ENCODE results near the gene SLC5A5. TPM values are rescaled to one million over a fixed set of nuclear protein-coding genes. Genes with fewer than 3 reads are reported as not detected.

SLC5A5 gene
- total and polyA plus RNA-seq, 10 of the 15 experiments (the other 5 are each of a cell fraction or from before 2014, with no cell fraction given), result 0.02 to 0.08 (median 0.05) TPM; not detected in 3

GRCh38 chr19:17933414-17934129 lies 61.8 kb downstream of the SLC5A5 start:
- DNase-seq (ENCODE audit: low read depth, low spot score) (no peak), ATAC-seq (no peak), FAIRE-seq (no peak)
- H3K4me3 ChIP-seq, result peak overlapping the region; percentile 90
- no peaks in the 10 kb centered on the region for H3K27me3 ChIP-seq (replicated peaks in 1 of 2; ENCODE audit: control insufficient read depth in 2 of 2, insufficient read depth in 2 of 2, low read length in 1 of 2)
- peak overlapping the region; percentile 96 for H2AFZ ChIP-seq (ENCODE audit: control insufficient read depth, low read depth, low read length)
- no peaks in the 10 kb centered on the region for H3K36me3 ChIP-seq (ENCODE audit: control insufficient read depth in 2 of 2, insufficient read depth in 2 of 2, low read length in 1 of 2)
- ChIA-PET POLR2A (interaction anchor here (0.5 to 1.9 kb wide), 9 partner anchors 18 to 86 kb away, joined by 3 to 65 read pairs (median 5); partner anchors contain the start of genes JAK3 and RPL18A), RAD21 (ENCODE audit: unreplicated experiment) (interaction anchor here (0.6 to 6.8 kb wide), 23 partner anchors 11 to 407 kb away, joined by 3 to 228 read pairs (median 4); partner anchors contain the start of genes FCHO1, JAK3, MAP1S and RPL18A), SMC1A (ENCODE audit: uncharacterized antibody, unreplicated experiment) (interaction anchor here (0.8 to 7.1 kb wide), 10 partner anchors 63 to 182 kb away, joined by 3 to 137 read pairs (median 5); partner anchors contain the start of genes FCHO1, JAK3 and RPL18A), CTCF (interaction anchor here (0.6 to 11.0 kb wide), 13 partner anchors 13 to 453 kb away, joined by 3 to 302 read pairs (median 6); partner anchors contain the start of genes RPL18A and SLC5A5)
- H3K9me3 ChIP-seq (replicated peaks; ENCODE audit: control insufficient read depth, insufficient read depth, low read length), result no peaks in the 10 kb centered on the region
- H3K79me2 ChIP-seq (ENCODE audit: control insufficient read depth, insufficient read depth, low read length), result peaks cover 10% of the 10 kb centered on the region
- intact Hi-C loops (cut with micrococcal nuclease; ENCODE audit: unreplicated experiment) (loop anchor here (10.0 kb wide), 1 partner anchor 149 kb away; no protein-coding TSS in a partner anchor), in situ Hi-C loops (cut with MboI) (no loop called here)
- H3K9ac ChIP-seq (ENCODE audit: control insufficient read depth, insufficient read depth, low read length), result peak overlapping the region; percentile 92
- peaks cover 26% of the 10 kb centered on the region for H3K4me1 ChIP-seq (ENCODE audit: control insufficient read depth, insufficient read depth, low read length)
- H4K20me1 ChIP-seq (ENCODE audit: control insufficient read depth, insufficient read depth), result no peaks in the 10 kb centered on the region
- H3K4me2 ChIP-seq (ENCODE audit: control insufficient read depth, insufficient read depth), result peak overlapping the region; percentile 67
- no peak for TF ChIP-seq TCF7 (IDR thresholded peaks at IDR 0.05; ENCODE audit: borderline replicate concordance)
- peak; percentile 20; the same call in 1 of the 2 replicates for TF ChIP-seq NR2F1 (conservative IDR thresholded peaks at IDR 0.05)
- TF ChIP-seq BCL11A (IDR thresholded peaks at IDR 0.05; ENCODE audit: low read depth, low read length), result no peak
- no TSS peak for BruUV-seq (replicated peaks)
- H3K27ac ChIP-seq (ENCODE audit: control insufficient read depth, insufficient read depth), result peak overlapping the region; percentile 89
- 4% methylated on average over 19 of the region's 19 CpGs for WGBS (ENCODE audit: insufficient coverage, insufficient replicate concordance, low lambda C conversion rate, missing lambda C conversion rate)

- Histone ChIP-seq H4K20me1 (ENCODE audit: control insufficient read depth, insufficient read depth) (no peaks in the 10 kb centered on the region), H3K27ac (ENCODE audit: control insufficient read depth, insufficient read depth) (no peak overlapping the region), H3K27me3 (replicated peaks in 1 of 2; ENCODE audit: control insufficient read depth in 2 of 2, insufficient read depth in 2 of 2, low read length in 1 of 2) (no peaks in the 10 kb centered on the region), H3K36me3 (ENCODE audit: control insufficient read depth in 2 of 2, insufficient read depth in 2 of 2, low read length in 1 of 2) (no peaks in the 10 kb centered on the region; a peak in 1 of 4 replicates), H3K4me1 (ENCODE audit: control insufficient read depth, insufficient read depth, low read length) (peaks cover 7% of the 10 kb centered on the region), H3K79me2 (ENCODE audit: control insufficient read depth, insufficient read depth, low read length) (peaks cover 10% of the 10 kb centered on the region), H3K9ac (ENCODE audit: control insufficient read depth, insufficient read depth, low read length) (no peak overlapping the region), H3K4me3 (no peak overlapping the region), H2AFZ (ENCODE audit: control insufficient read depth, low read depth, low read length) (no peak overlapping the region), H3K4me2 (ENCODE audit: control insufficient read depth, insufficient read depth) (no peak overlapping the region), H3K9me3 (replicated peaks; ENCODE audit: control insufficient read depth, insufficient read depth, low read length) (no peaks in the 10 kb centered on the region)
- RAD21 ChIA-PET (ENCODE audit: unreplicated experiment), result interaction anchor here (0.7 to 4.1 kb wide), 3 partner anchors 60 to 392 kb away, joined by 4 to 113 read pairs (median 6); partner anchors contain the start of gene RPL18A
- SMC1A ChIA-PET (ENCODE audit: uncharacterized antibody, unreplicated experiment), result interaction anchor here (1.0 to 4.8 kb wide), 3 partner anchors 61 to 215 kb away, joined by 3 to 90 read pairs (median 4); no protein-coding TSS in a partner anchor
- ATAC-seq (no peak), FAIRE-seq (no peak), DNase-seq (ENCODE audit: low read depth, low spot score) (no peak)
- CTCF ChIA-PET, result interaction anchor here (1.3 to 11.0 kb wide), 4 partner anchors 10 to 121 kb away, joined by 4 to 302 read pairs (median 14); partner anchors contain the start of gene RPL18A
- no TSS peak for BruUV-seq (replicated peaks)
- 93% methylated on average over 20 of the region's 21 CpGs for WGBS (ENCODE audit: insufficient coverage, insufficient replicate concordance, low lambda C conversion rate, missing lambda C conversion rate)
- intact Hi-C loops (cut with micrococcal nuclease; ENCODE audit: unreplicated experiment) (loop anchor here (10.0 kb wide), 1 partner anchor 152 kb away; no protein-coding TSS in a partner anchor), in situ Hi-C loops (cut with MboI) (no loop called here)
- POLR2A ChIA-PET, result no interaction called here
- TF ChIP-seq RCOR1 (conservative IDR thresholded peaks at IDR 0.05; ENCODE audit: low read depth, low read length), result no peak
Measured at GRCh38 chr19:17936379-17936778, 64.6 kb downstream of the SLC5A5 start.
